ENCODE data around the gene UFSP1.

DNA sequence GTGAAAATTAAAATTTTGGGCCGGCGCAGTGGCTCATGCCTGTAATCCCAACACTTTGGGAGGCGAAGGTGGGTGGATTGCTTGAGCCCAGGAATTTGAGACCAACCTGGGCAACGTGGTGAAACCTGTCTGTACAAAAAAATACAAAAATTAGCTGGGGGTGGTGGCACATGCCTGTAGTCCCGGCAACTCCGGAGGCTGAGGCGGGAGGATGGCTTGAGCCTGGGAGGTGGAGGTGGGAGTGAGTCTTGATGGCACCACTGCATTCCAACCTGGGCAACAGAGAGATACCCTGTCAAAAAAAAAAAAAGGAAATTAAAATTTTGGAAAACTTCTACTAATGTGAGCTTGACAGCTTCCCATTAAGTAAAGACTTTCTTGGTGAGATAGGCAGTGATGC lies 11.5 kb downstream of the UFSP1 start:
- no peak for TF ChIP-seq ZBTB21 (CRISPR knock-in tag; IDR thresholded peaks at IDR 0.05; ENCODE audit: borderline replicate concordance)
- TF ChIP-seq SMAD3 (CRISPR knock-in tag; IDR thresholded peaks at IDR 0.05; ENCODE audit: borderline replicate concordance), result no peak
- TF ChIP-seq, protein P1, sequence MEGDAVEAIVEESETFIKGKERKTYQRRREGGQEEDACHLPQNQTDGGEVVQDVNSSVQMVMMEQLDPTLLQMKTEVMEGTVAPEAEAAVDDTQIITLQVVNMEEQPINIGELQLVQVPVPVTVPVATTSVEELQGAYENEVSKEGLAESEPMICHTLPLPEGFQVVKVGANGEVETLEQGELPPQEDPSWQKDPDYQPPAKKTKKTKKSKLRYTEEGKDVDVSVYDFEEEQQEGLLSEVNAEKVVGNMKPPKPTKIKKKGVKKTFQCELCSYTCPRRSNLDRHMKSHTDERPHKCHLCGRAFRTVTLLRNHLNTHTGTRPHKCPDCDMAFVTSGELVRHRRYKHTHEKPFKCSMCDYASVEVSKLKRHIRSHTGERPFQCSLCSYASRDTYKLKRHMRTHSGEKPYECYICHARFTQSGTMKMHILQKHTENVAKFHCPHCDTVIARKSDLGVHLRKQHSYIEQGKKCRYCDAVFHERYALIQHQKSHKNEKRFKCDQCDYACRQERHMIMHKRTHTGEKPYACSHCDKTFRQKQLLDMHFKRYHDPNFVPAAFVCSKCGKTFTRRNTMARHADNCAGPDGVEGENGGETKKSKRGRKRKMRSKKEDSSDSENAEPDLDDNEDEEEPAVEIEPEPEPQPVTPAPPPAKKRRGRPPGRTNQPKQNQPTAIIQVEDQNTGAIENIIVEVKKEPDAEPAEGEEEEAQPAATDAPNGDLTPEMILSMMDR (IDR thresholded peaks at IDR 0.05), result no peak
- TF ChIP-seq, protein P2, sequence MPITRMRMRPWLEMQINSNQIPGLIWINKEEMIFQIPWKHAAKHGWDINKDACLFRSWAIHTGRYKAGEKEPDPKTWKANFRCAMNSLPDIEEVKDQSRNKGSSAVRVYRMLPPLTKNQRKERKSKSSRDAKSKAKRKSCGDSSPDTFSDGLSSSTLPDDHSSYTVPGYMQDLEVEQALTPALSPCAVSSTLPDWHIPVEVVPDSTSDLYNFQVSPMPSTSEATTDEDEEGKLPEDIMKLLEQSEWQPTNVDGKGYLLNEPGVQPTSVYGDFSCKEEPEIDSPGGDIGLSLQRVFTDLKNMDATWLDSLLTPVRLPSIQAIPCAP (CRISPR knock-in tag; IDR thresholded peaks at IDR 0.05), result no peak
- TF ChIP-seq FOXJ3 (CRISPR knock-in tag; IDR thresholded peaks at IDR 0.05; ENCODE audit: borderline replicate concordance), result no peak
- TF ChIP-seq, protein P3, sequence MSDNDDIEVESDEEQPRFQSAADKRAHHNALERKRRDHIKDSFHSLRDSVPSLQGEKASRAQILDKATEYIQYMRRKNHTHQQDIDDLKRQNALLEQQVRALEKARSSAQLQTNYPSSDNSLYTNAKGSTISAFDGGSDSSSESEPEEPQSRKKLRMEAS (CRISPR knock-in tag; IDR thresholded peaks at IDR 0.05), result no peak
- TF ChIP-seq ZNF317 (CRISPR knock-in tag; IDR thresholded peaks at IDR 0.05; ENCODE audit: borderline replicate concordance, low read depth), result no peak
